Loucy (cell line): Measurements from ENCODE around the gene HSPB8.

ENCODE experiments used
- H2AFZ ChIP-seq: fragments of 200-600 bp; sonication (generic); 2 replicates; pipeline ENCODE4 v1.6.0; 2016; ENCODE audit warnings: antibody characterized with exemption, mild to moderate bottlenecking, low read length, moderate library complexity
- H3F3A ChIP-seq: fragments of 200-600 bp; 2 replicates; pipeline ENCODE4 v1.6.0; 2016; ENCODE audit warnings: antibody characterized with exemption, low read depth, mild to moderate bottlenecking
- H3K27me3 ChIP-seq: fragments of 200-600 bp; sonication (generic); 2 replicates; pipeline ENCODE4 v1.6.1; 2014; ENCODE audit warnings: low read length, mild to moderate bottlenecking; ENCODE audit not compliant: insufficient read depth, poor library complexity, severe bottlenecking
- H3K36me3 ChIP-seq: fragments of 200-600 bp; sonication (generic); 2 replicates; pipeline ENCODE4 v1.6.1; 2016; ENCODE audit warnings: low read length; ENCODE audit not compliant: insufficient read depth
- H3K4me1 ChIP-seq: fragments of 200-600 bp; sonication (generic); 2 replicates; pipeline ENCODE4 v1.5.1; 2014; ENCODE audit warnings: low read length, mild to moderate bottlenecking; ENCODE audit not compliant: insufficient read depth, poor library complexity, severe bottlenecking
- H3K4me2 ChIP-seq: fragments of 200-600 bp; sonication (generic); 2 replicates; pipeline ENCODE4 v1.6.0; 2014; ENCODE audit warnings: antibody characterized with exemption, low read length, low read depth, mild to moderate bottlenecking; ENCODE audit not compliant: poor library complexity, severe bottlenecking
- H3K4me3 ChIP-seq: fragments of 200-600 bp; sonication (generic); 2 replicates; pipeline ENCODE4 v1.5.1; 2014; ENCODE audit warnings: low read length, mild to moderate bottlenecking, mixed read lengths; ENCODE audit not compliant: poor library complexity, severe bottlenecking
- H3K79me2 ChIP-seq: fragments of 200-600 bp; sonication (generic); 2 replicates; pipeline ENCODE4 v1.6.1; 2014; ENCODE audit warnings: low read length; ENCODE audit not compliant: insufficient read depth
- H3K9ac ChIP-seq: fragments of 200-600 bp; sonication (generic); 2 replicates; pipeline ENCODE4 v1.6.0; 2014; ENCODE audit warnings: mild to moderate bottlenecking, low read depth, low read length, moderate library complexity; ENCODE audit not compliant: poor library complexity, severe bottlenecking
- H3K9me2 ChIP-seq: fragments of 200-600 bp; sonication (generic); replicated peaks from 2 replicates; pipeline ENCODE4 v1.6.1; 2016; ENCODE audit warnings: low read depth, low read length, mixed read lengths
- H3K9me3 ChIP-seq: fragments of 200-600 bp; sonication (generic); 2 replicates; pipeline ENCODE4 v1.6.1; 2014; ENCODE audit warnings: mild to moderate bottlenecking, antibody characterized with exemption, low read length, low read depth; ENCODE audit not compliant: insufficient read depth
- H4K20me1 ChIP-seq: fragments of 200-600 bp; sonication (generic); 2 replicates; pipeline ENCODE4 v1.6.0; 2014; ENCODE audit warnings: antibody characterized with exemption, low read length, mild to moderate bottlenecking; ENCODE audit not compliant: insufficient read depth, poor library complexity, severe bottlenecking
- EZH2phosphoT487 ChIP-seq: fragments of 200-600 bp; IDR thresholded peaks from 2 replicates; pipeline ENCODE4 v1.6.1; 2018; ENCODE audit warnings: antibody characterized with exemption, mild to moderate bottlenecking, moderate library complexity, borderline replicate concordance
- TF ChIP-seq, protein P1 (sequence below): fragments of 200-600 bp; sonication (generic); conservative IDR thresholded peaks from 2 replicates; pipeline ENCODE4 v1.5.1; 2014; ENCODE audit warnings: mild to moderate bottlenecking, antibody characterized with exemption, low read length

HSPB8 gene

GRCh38 chr12:119180380-119181040, 1.8 kb downstream of the HSPB8 start:
- Histone ChIP-seq H3K4me1 (no peaks in the 10 kb centered on the region), H3K27me3 (no peaks in the 10 kb centered on the region), H3F3A (no peaks in the 10 kb centered on the region), H3K36me3 (no peaks in the 10 kb centered on the region), H3K79me2 (no peaks in the 10 kb centered on the region), H2AFZ (no peak overlapping the region), H3K4me2 (no peak overlapping the region), H3K9ac (no peak overlapping the region), H3K9me2 (no peaks in the 10 kb centered on the region), H4K20me1 (no peaks in the 10 kb centered on the region), H3K4me3 (no peak overlapping the region), H3K9me3 (no peaks in the 10 kb centered on the region)
- TF ChIP-seq, protein P1, sequence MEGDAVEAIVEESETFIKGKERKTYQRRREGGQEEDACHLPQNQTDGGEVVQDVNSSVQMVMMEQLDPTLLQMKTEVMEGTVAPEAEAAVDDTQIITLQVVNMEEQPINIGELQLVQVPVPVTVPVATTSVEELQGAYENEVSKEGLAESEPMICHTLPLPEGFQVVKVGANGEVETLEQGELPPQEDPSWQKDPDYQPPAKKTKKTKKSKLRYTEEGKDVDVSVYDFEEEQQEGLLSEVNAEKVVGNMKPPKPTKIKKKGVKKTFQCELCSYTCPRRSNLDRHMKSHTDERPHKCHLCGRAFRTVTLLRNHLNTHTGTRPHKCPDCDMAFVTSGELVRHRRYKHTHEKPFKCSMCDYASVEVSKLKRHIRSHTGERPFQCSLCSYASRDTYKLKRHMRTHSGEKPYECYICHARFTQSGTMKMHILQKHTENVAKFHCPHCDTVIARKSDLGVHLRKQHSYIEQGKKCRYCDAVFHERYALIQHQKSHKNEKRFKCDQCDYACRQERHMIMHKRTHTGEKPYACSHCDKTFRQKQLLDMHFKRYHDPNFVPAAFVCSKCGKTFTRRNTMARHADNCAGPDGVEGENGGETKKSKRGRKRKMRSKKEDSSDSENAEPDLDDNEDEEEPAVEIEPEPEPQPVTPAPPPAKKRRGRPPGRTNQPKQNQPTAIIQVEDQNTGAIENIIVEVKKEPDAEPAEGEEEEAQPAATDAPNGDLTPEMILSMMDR: no peak
- TF ChIP-seq EZH2phosphoT487: no peak

GRCh38 chr12:119181202-119181601, 2.5 kb downstream of the HSPB8 start:
- Histone ChIP-seq H3K9me2 (no peaks in the 10 kb centered on the region), H3K9me3 (no peaks in the 10 kb centered on the region), H3F3A (no peaks in the 10 kb centered on the region), H4K20me1 (no peaks in the 10 kb centered on the region), H3K36me3 (no peaks in the 10 kb centered on the region), H3K4me2 (no peak overlapping the region), H3K4me3 (no peak overlapping the region), H3K79me2 (no peaks in the 10 kb centered on the region), H2AFZ (no peak overlapping the region), H3K9ac (no peak overlapping the region), H3K4me1 (no peaks in the 10 kb centered on the region), H3K27me3 (no peaks in the 10 kb centered on the region)
- no peak for TF ChIP-seq EZH2phosphoT487
- TF ChIP-seq, protein P1: no peak

DNA sequence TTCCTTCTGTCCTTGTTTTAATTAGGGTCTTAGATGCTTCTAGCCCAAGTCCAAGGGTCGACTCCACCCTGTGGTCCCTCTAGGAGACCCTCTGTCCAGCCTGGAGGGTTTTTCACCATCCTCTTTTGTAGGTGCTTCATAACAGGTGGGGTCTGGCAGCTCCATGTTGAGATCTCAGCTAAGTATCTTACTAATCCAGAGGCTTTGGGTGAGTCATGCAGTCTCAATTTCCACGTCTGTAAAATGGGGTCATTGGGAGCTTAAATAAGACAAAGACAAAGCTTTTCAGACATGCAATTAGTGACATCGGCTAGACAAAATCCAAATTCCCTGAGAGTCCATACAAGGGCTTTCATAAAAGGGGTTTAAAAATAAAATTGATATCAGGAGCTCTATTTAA, 3.2 kb downstream of the HSPB8 start:
- H3K4me2 ChIP-seq: no peak overlapping the region

More for the DNA sequence above, 3.2 kb downstream of the HSPB8 start:
- H3K79me2 ChIP-seq: no peaks in the 10 kb centered on the region
- no peak overlapping the region for H3K9ac ChIP-seq
- H3K4me3 ChIP-seq: no peak overlapping the region
- H3K9me3 ChIP-seq: no peaks in the 10 kb centered on the region
- H3K27me3 ChIP-seq: no peaks in the 10 kb centered on the region
- H3K36me3 ChIP-seq: no peaks in the 10 kb centered on the region
- no peaks in the 10 kb centered on the region for H3K4me1 ChIP-seq
- H4K20me1 ChIP-seq: no peaks in the 10 kb centered on the region
- no peaks in the 10 kb centered on the region for H3F3A ChIP-seq
- H3K9me2 ChIP-seq: no peaks in the 10 kb centered on the region
- TF ChIP-seq EZH2phosphoT487: no peak
- TF ChIP-seq, protein P1: no peak
- H2AFZ ChIP-seq: no peak overlapping the region
